ENCODE data around the gene DTNA. TPM values are rescaled to one million over a fixed set of nuclear protein-coding genes. Genes with fewer than 3 reads are reported as not detected.

Gene DTNA
- total and polyA plus RNA-seq, 5 donors: 131 to 175 (median 146) TPM

- Histone ChIP-seq H3K4me1 (ENCODE audit: control insufficient read depth, insufficient read depth, low read length) (peaks cover 6% of the 10 kb centered on the region), H3K4me3 (ENCODE audit: low read length) (no peak overlapping the region), H3K27me3 (ENCODE audit: control insufficient read depth, insufficient read depth) (no peaks in the 10 kb centered on the region), H3K9me3 (ENCODE audit: control insufficient read depth, low read length) (no peaks in the 10 kb centered on the region), H3K27ac (ENCODE audit: low read length) (no peak overlapping the region)
- ATAC-seq: no peak
- 86% methylated on average over 1 of the region's 1 CpG for WGBS
- intact Hi-C loops (cut with DNase I): no loop called here
- DNase-seq: no peak
Observed at GRCh38 chr18:34771958-34772357, 61.9 kb downstream of the DTNA start.

- Histone ChIP-seq H3K9me3 (ENCODE audit: control insufficient read depth, low read length) (no peaks in the 10 kb centered on the region), H3K27ac (ENCODE audit: low read length) (peak overlapping the region; percentile 97), H3K4me3 (ENCODE audit: low read length) (no peak overlapping the region), H3K27me3 (ENCODE audit: control insufficient read depth, insufficient read depth) (no peaks in the 10 kb centered on the region), H3K4me1 (ENCODE audit: control insufficient read depth, insufficient read depth, low read length) (peaks cover 6% of the 10 kb centered on the region)
- peak in 1 of 3 donors; percentile 16 for DNase-seq
- 31% methylated on average over 2 of the region's 2 CpGs for WGBS
- peak; percentile 56 to 66 for ATAC-seq
- intact Hi-C loops (cut with DNase I): no loop called here
Observed at GRCh38 chr18:34772887-34773286, 62.8 kb downstream of the DTNA start.

- DNase-seq (no peak), ATAC-seq (no peak)
- no peak overlapping the region for H3K4me3 ChIP-seq (ENCODE audit: low read length)
- WGBS: 11% methylated on average over 2 of the region's 2 CpGs
- H3K9me3 ChIP-seq (ENCODE audit: control insufficient read depth, low read length): no peaks in the 10 kb centered on the region
- intact Hi-C loops (cut with DNase I): no loop called here
- no peak overlapping the region for H3K27ac ChIP-seq (ENCODE audit: low read length)
- H3K4me1 ChIP-seq (ENCODE audit: control insufficient read depth, insufficient read depth, low read length): peaks cover 6% of the 10 kb centered on the region
- H3K27me3 ChIP-seq (ENCODE audit: control insufficient read depth, insufficient read depth): no peaks in the 10 kb centered on the region
Observed at GRCh38 chr18:34773378-34773777, 63.3 kb downstream of the DTNA start.

- H3K27ac ChIP-seq (ENCODE audit: low read length): peak overlapping the region; percentile 79
- H3K27me3 ChIP-seq (ENCODE audit: control insufficient read depth, insufficient read depth): no peaks in the 10 kb centered on the region
- ATAC-seq: peak; percentile 59 to 70
- peak; percentile 29 to 74 (median 63) for DNase-seq
- intact Hi-C loops (cut with DNase I): no loop called here
- WGBS: 25% methylated on average over 7 of the region's 7 CpGs
- no peaks in the 10 kb centered on the region for H3K9me3 ChIP-seq (ENCODE audit: control insufficient read depth, low read length)
- H3K4me3 ChIP-seq (ENCODE audit: low read length): no peak overlapping the region
- H3K4me1 ChIP-seq (ENCODE audit: control insufficient read depth, insufficient read depth, low read length): peaks cover 6% of the 10 kb centered on the region
Observed at GRCh38 chr18:34773961-34774766, 64.1 kb downstream of the DTNA start.

- H3K27ac ChIP-seq (ENCODE audit: low read length): no peak overlapping the region
- 58% methylated on average over 3 of the region's 3 CpGs for WGBS
- ATAC-seq: no peak
Observed at GRCh38 chr18:34775461-34775860, 65.4 kb downstream of the DTNA start.

GRCh38 chr18:34779112-34779511 is 69.0 kb downstream of the DTNA start:
- Histone ChIP-seq H3K27me3 (ENCODE audit: control insufficient read depth, insufficient read depth) (no peaks in the 10 kb centered on the region), H3K4me1 (ENCODE audit: control insufficient read depth, insufficient read depth, low read length) (peaks cover 2% of the 10 kb centered on the region), H3K9me3 (ENCODE audit: control insufficient read depth, low read length) (no peaks in the 10 kb centered on the region), H3K27ac (ENCODE audit: low read length) (no peak overlapping the region), H3K4me3 (ENCODE audit: low read length) (no peak overlapping the region)
- ATAC-seq: no peak
- intact Hi-C loops (cut with DNase I): no loop called here
- no peak for DNase-seq

More at GRCh38 chr18:34775461-34775860, 65.4 kb downstream of the DTNA start:
- Histone ChIP-seq H3K4me1 (ENCODE audit: control insufficient read depth, insufficient read depth, low read length) (peaks cover 6% of the 10 kb centered on the region), H3K9me3 (ENCODE audit: control insufficient read depth, low read length) (no peaks in the 10 kb centered on the region), H3K27me3 (ENCODE audit: control insufficient read depth, insufficient read depth) (no peaks in the 10 kb centered on the region), H3K4me3 (ENCODE audit: low read length) (no peak overlapping the region)
- DNase-seq: peak in 1 of 3 donors; percentile 33
- intact Hi-C loops (cut with DNase I): no loop called here

GRCh38 chr18:34780856-34781255 is 70.8 kb downstream of the DTNA start:
- intact Hi-C loops (cut with DNase I): loop anchor here in 2 of 4 donors (10.0 kb wide), 3 partner anchors 126 to 656 kb away; no protein-coding TSS in a partner anchor

GRCh38 chr18:34783501-34783900 is 73.4 kb downstream of the DTNA start:
- Histone ChIP-seq H3K27me3 (ENCODE audit: control insufficient read depth, insufficient read depth) (no peaks in the 10 kb centered on the region), H3K4me1 (ENCODE audit: control insufficient read depth, insufficient read depth, low read length) (no peaks in the 10 kb centered on the region), H3K4me3 (ENCODE audit: low read length) (no peak overlapping the region), H3K9me3 (ENCODE audit: control insufficient read depth, low read length) (no peaks in the 10 kb centered on the region), H3K27ac (ENCODE audit: low read length) (no peak overlapping the region)
- DNase-seq (no peak), ATAC-seq (no peak)
- 58% methylated on average over 3 of the region's 3 CpGs for WGBS
- intact Hi-C loops (cut with DNase I): loop anchor here in 2 of 4 donors (10.0 kb wide), 3 partner anchors 129 to 659 kb away; no protein-coding TSS in a partner anchor

More at GRCh38 chr18:34780856-34781255, 70.8 kb downstream of the DTNA start:
- H3K9me3 ChIP-seq (ENCODE audit: control insufficient read depth, low read length): no peaks in the 10 kb centered on the region
- DNase-seq: no peak
- ATAC-seq: no peak
- WGBS: 87% methylated on average over 2 of the region's 2 CpGs
- H3K27me3 ChIP-seq (ENCODE audit: control insufficient read depth, insufficient read depth): no peaks in the 10 kb centered on the region
- H3K27ac ChIP-seq (ENCODE audit: low read length): no peak overlapping the region
- no peaks in the 10 kb centered on the region for H3K4me1 ChIP-seq (ENCODE audit: control insufficient read depth, insufficient read depth, low read length)
- H3K4me3 ChIP-seq (ENCODE audit: low read length): no peak overlapping the region

- Histone ChIP-seq H3K27me3 (ENCODE audit: control insufficient read depth, insufficient read depth) (no peaks in the 10 kb centered on the region), H3K27ac (ENCODE audit: low read length) (no peak overlapping the region), H3K4me1 (ENCODE audit: control insufficient read depth, insufficient read depth, low read length) (no peaks in the 10 kb centered on the region), H3K4me3 (ENCODE audit: low read length) (no peak overlapping the region), H3K9me3 (ENCODE audit: control insufficient read depth, low read length) (no peaks in the 10 kb centered on the region)
- DNase-seq (no peak), ATAC-seq (no peak)
- 77% methylated on average over 6 of the region's 6 CpGs for WGBS
- intact Hi-C loops (cut with DNase I): loop anchor here in 3 of 4 donors (5.0 to 10.0 kb wide), 5 partner anchors 124 to 661 kb away; no protein-coding TSS in a partner anchor
Observed at GRCh38 chr18:34786162-34786741, 76.2 kb downstream of the DTNA start.

- H3K27me3 ChIP-seq (ENCODE audit: control insufficient read depth, insufficient read depth): no peaks in the 10 kb centered on the region
- peak; percentile 59 to 65 for ATAC-seq
- no peak overlapping the region for H3K27ac ChIP-seq (ENCODE audit: low read length)
- WGBS: 10% methylated on average over 7 of the region's 7 CpGs
- intact Hi-C loops (cut with DNase I): loop anchor here in 3 of 4 donors (5.0 to 10.0 kb wide), 5 partner anchors 126 to 663 kb away; no protein-coding TSS in a partner anchor
- DNase-seq: no peak
- H3K9me3 ChIP-seq (ENCODE audit: control insufficient read depth, low read length): no peaks in the 10 kb centered on the region
- H3K4me3 ChIP-seq (ENCODE audit: low read length): no peak overlapping the region
- H3K4me1 ChIP-seq (ENCODE audit: control insufficient read depth, insufficient read depth, low read length): no peaks in the 10 kb centered on the region
Observed at GRCh38 chr18:34787931-34788532, 77.9 kb downstream of the DTNA start.
